PC-3 (cell line): Measurements from ENCODE around the gene TLN1. TPM values are rescaled to one million over a fixed set of nuclear protein-coding genes. Genes with fewer than 3 reads are reported as not detected.

Experiments used
- ATAC-seq: fragments of 200-7000 bp; cut with Tn5 transposase; 2 replicates; pipeline ENCODE4 v1.9.1; 2020; ENCODE audit warnings: mild to moderate bottlenecking, moderate library complexity
- BruUV-seq: library from RNA; stranded (reverse); fragments of 400-500 nt; replicated peaks from 2 replicates; lab custom pipeline; 2021; lab: Mats Ljungman, UMichigan
- CTCF ChIA-PET: fragments of 300-600 bp; sonication (Branson Sonifier 250); formaldehyde crosslinking; loops from one replicate; lab custom pipeline; 2022; ENCODE audit warnings: antibody characterized with exemption; lab: Charles Lee
- POLR2A ChIA-PET: fragments of 300-600 bp; sonication (Branson Sonifier 250); formaldehyde crosslinking; loops from one replicate; lab custom pipeline; 2022; ENCODE audit warnings: antibody characterized with exemption; ENCODE audit not compliant: unreplicated experiment; lab: Charles Lee
- DNase-seq: peaks from one replicate; pipeline ENCODE4 v3.0.0-alpha.2; 2015
- H2AFZ ChIP-seq: fragments of 300-600 bp; sonication (generic); 2 replicates; pipeline ENCODE4 v1.6.0; 2016; ENCODE audit warnings: antibody characterized with exemption, low read length
- H3F3A ChIP-seq: fragments of 300-600 bp; sonication (generic); one replicate; pipeline ENCODE4 v1.6.0; 2017; ENCODE audit warnings: antibody characterized with exemption, low read length, control low read depth, mild to moderate bottlenecking; ENCODE audit not compliant: unreplicated experiment
- H3K27ac ChIP-seq: fragments of 300-600 bp; sonication (generic); 2 replicates; pipeline ENCODE4 v1.5.1; 2016; ENCODE audit warnings: mild to moderate bottlenecking, low read length
- H3K27me3 ChIP-seq: fragments of 300-600 bp; sonication (generic); 2 replicates; pipeline ENCODE4 v1.6.1; 2016; ENCODE audit warnings: low read length, mixed read lengths
- H3K36me3 ChIP-seq: fragments of 300-600 bp; sonication (generic); 2 replicates; pipeline ENCODE4 v1.6.1; 2016; ENCODE audit warnings: low read depth, mixed run types, low read length, mixed read lengths
- H3K4me1 ChIP-seq: fragments of 300-600 bp; sonication (generic); 2 replicates; pipeline ENCODE4 v1.5.1; 2016; ENCODE audit warnings: low read length; ENCODE audit not compliant: insufficient read depth
- H3K4me2 ChIP-seq: fragments of 300-600 bp; sonication (generic); 2 replicates; pipeline ENCODE4 v1.6.0; 2016; ENCODE audit warnings: low read length
- H3K4me3 ChIP-seq: fragments of 300-600 bp; sonication (generic); 2 replicates; pipeline ENCODE4 v1.5.1; 2016; ENCODE audit warnings: mild to moderate bottlenecking, low read length, mixed read lengths
- H3K79me2 ChIP-seq: fragments of 300-600 bp; sonication (generic); 2 replicates; pipeline ENCODE4 v1.6.1; 2017; ENCODE audit warnings: low read length, mixed read lengths
- H3K9ac ChIP-seq: fragments of 300-600 bp; sonication (generic); 2 replicates; pipeline ENCODE4 v1.6.0; 2016; ENCODE audit warnings: mild to moderate bottlenecking, low read length
- H3K9me2 ChIP-seq: fragments of 300-600 bp; sonication (generic); replicated peaks from 2 replicates; pipeline ENCODE4 v1.6.1; 2016; ENCODE audit warnings: mixed run types, low read length, mixed read lengths
- H3K9me3 ChIP-seq: fragments of 300-600 bp; sonication (generic); 2 replicates; pipeline ENCODE4 v1.6.1; 2016; ENCODE audit warnings: low read length, mixed read lengths
- H4K20me1 ChIP-seq: fragments of 300-600 bp; sonication (generic); 2 replicates; pipeline ENCODE4 v1.6.1; 2016; ENCODE audit warnings: low read length, mixed read lengths
- CTCF ChIP-seq: fragments of 300-600 bp; sonication (generic); conservative IDR thresholded peaks from 2 replicates; pipeline ENCODE4 v1.5.1; 2017; ENCODE audit warnings: antibody characterized with exemption, low read depth, mild to moderate bottlenecking, low read length
- EZH2 ChIP-seq: fragments of 300-600 bp; sonication (generic); IDR thresholded peaks from one replicate; pipeline ENCODE4 v1.6.1; 2017; ENCODE audit warnings: antibody characterized with exemption, mild to moderate bottlenecking, low read length; ENCODE audit not compliant: unreplicated experiment
- EZH2phosphoT487 ChIP-seq: fragments of 300-600 bp; sonication (generic); IDR thresholded peaks from 2 replicates; pipeline ENCODE4 v1.6.1; 2018; ENCODE audit warnings: mild to moderate bottlenecking, antibody characterized with exemption, low read length, borderline replicate concordance
- intact Hi-C: fragments of 100-400 bp; cut with micrococcal nuclease; formaldehyde crosslinking; loops from 2 replicates; pipeline ENCODE4 v1.9.0; 2023
- total RNA-seq: library from RNA; depleted of rRNA; stranded (reverse); fragments of >200 nt; gene quantifications from 2 replicates; pipeline ENCODE4 v1.2.3, GENCODE V29; 2014

The TLN1 gene
- total RNA-seq, 1 experiment from 2014 or later = 118 TPM

- no peak overlapping the region for H3K9ac ChIP-seq
- no peak overlapping the region for H3K27ac ChIP-seq
- ATAC-seq = no peak
- H3K4me2 ChIP-seq = no peak overlapping the region
- BruUV-seq = no TSS peak
- H3K79me2 ChIP-seq = peaks cover 9% of the 10 kb centered on the region
- no peaks in the 10 kb centered on the region for H3K36me3 ChIP-seq
- H3F3A ChIP-seq = no peaks in the 10 kb centered on the region
- CTCF ChIA-PET = no interaction called here
- H2AFZ ChIP-seq = no peak overlapping the region
- H4K20me1 ChIP-seq = no peaks in the 10 kb centered on the region
- DNase-seq = no peak
- H3K9me3 ChIP-seq = no peaks in the 10 kb centered on the region
- intact Hi-C loops = no loop called here
- no peak overlapping the region for H3K4me3 ChIP-seq
- H3K4me1 ChIP-seq = 0 out of 2 replicates have a peak, but pooled peaks cover 3% of the 10 kb centered on the region
- POLR2A ChIA-PET = no interaction called here
- TF ChIP-seq CTCF = no peak
- TF ChIP-seq EZH2phosphoT487 = no peak
- no peak for TF ChIP-seq EZH2
- H3K27me3 ChIP-seq = no peaks in the 10 kb centered on the region
- H3K9me2 ChIP-seq = no peaks in the 10 kb centered on the region
Observed at GRCh38 chr9:35763803-35764202, 31.8 kb upstream of the TLN1 start.

- ChIA-PET POLR2A (interaction anchor here (0.7 kb wide), 2 partner anchors 13 to 684 kb away, joined by 3 read pairs; no protein-coding TSS in a partner anchor), CTCF (no interaction called here)
- no peaks in the 10 kb centered on the region for H4K20me1 ChIP-seq
- intact Hi-C loops = no loop called here
- no TSS peak for BruUV-seq
- H2AFZ ChIP-seq = no peak overlapping the region
- no peak overlapping the region for H3K9ac ChIP-seq
- peaks cover 9% of the 10 kb centered on the region for H3K4me1 ChIP-seq
- peak; percentile 40 for ATAC-seq
- H3K9me2 ChIP-seq = no peaks in the 10 kb centered on the region
- H3K79me2 ChIP-seq = peaks cover 16% of the 10 kb centered on the region
- no peaks in the 10 kb centered on the region for H3F3A ChIP-seq
- no peak overlapping the region for H3K27ac ChIP-seq
- no peak overlapping the region for H3K4me3 ChIP-seq
- H3K4me2 ChIP-seq = no peak overlapping the region
- H3K9me3 ChIP-seq = no peaks in the 10 kb centered on the region
- H3K27me3 ChIP-seq = no peaks in the 10 kb centered on the region
- H3K36me3 ChIP-seq = no peaks in the 10 kb centered on the region
- no peak for TF ChIP-seq EZH2
- no peak for TF ChIP-seq CTCF
- DNase-seq = no peak
Observed at GRCh38 chr9:35763181-35763580, 31.2 kb upstream of the TLN1 start.

- H3K4me2 ChIP-seq = no peak overlapping the region
Observed at GRCh38 chr9:35760651-35761050, 28.7 kb upstream of the TLN1 start.

More at GRCh38 chr9:35760651-35761050, 28.7 kb upstream of the TLN1 start:
- Histone ChIP-seq H3K79me2 (peaks cover 20% of the 10 kb centered on the region), H4K20me1 (no peaks in the 10 kb centered on the region), H3K9ac (no peak overlapping the region), H3K9me3 (no peaks in the 10 kb centered on the region), H3K27me3 (no peaks in the 10 kb centered on the region), H2AFZ (no peak overlapping the region), H3K9me2 (no peaks in the 10 kb centered on the region), H3F3A (no peaks in the 10 kb centered on the region), H3K4me1 (peaks cover 26% of the 10 kb centered on the region), H3K27ac (no peak overlapping the region), H3K36me3 (no peaks in the 10 kb centered on the region), H3K4me3 (no peak overlapping the region)
- no TSS peak for BruUV-seq
- DNase-seq (peak; percentile 36), ATAC-seq (no peak)
- ChIA-PET POLR2A (no interaction called here), CTCF (interaction anchor here (0.6 kb wide), 1 partner anchor 10 kb away, joined by 7 read pairs; no protein-coding TSS in a partner anchor)
- TF ChIP-seq EZH2phosphoT487 = no peak
- no peak for TF ChIP-seq CTCF
- no peak for TF ChIP-seq EZH2
- intact Hi-C loops = no loop called here
